EL (cell line): ENCODE measurements around the gene FGA.
A peak's percentile ranks its signal among the peaks of the same experiment; 100 is the strongest.

Experiments used
- DNase-seq: peaks from one replicate; pipeline ENCODE4 v3.0.0-alpha.2; 2016

Gene FGA

DNA sequence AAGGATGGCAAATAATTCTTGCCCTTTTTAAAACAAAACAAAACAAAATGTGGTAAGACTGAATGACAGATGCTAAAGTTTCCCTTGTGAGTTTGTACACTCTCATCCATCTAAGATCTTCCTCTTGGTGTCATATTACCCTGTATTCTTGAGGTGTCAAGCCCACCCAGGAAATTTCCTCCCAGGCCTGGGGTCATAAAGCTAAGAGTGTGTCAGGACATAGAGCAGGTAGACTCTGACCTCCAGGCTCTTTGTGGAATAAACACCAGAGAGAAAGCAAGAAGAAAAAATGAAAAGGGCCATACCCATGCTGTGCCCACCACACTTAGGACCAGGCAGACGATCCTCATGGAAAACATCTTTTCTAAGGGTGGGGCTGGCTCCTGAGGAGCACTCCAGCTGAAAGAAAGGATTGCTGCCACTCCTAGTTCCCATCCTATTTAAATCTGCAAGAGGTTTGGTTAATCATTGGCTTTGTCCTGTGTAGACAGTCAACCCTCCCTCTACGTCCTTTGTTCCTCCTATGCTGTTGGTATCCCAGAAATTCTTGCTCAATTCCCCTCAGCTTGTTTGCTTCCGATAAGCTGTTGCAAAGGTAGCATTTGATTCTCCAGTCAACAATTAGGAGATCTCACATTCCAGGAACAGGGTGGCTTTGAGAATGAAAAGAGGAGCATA, at the start of gene FGA:
FGA (minus strand) TSS at position 414 of the 678 bp plus-strand sequence; CDS start at position 359, 55 bp downstream.
- no peak for DNase-seq

DNA sequence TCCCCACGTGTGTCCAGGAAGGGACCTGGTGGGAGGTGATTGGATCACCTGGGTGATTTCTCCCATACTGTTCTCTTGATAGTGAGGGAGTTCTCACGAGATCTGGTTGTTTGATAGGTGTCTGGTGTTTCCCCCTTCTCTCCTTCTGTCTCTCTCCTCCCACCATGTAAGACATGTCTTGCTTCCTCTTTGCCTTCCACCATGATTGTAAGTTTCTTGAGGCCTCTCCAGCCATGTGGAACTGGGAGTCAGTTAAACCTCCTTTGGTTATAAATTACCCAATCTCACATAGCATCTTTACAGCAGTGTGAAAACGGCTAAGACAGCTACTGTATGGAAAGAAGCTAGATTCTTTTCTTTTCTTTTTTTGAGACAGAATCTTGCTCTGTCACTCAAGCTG, 43.5 kb upstream of the FGA start:
- DNase-seq: no peak

DNA sequence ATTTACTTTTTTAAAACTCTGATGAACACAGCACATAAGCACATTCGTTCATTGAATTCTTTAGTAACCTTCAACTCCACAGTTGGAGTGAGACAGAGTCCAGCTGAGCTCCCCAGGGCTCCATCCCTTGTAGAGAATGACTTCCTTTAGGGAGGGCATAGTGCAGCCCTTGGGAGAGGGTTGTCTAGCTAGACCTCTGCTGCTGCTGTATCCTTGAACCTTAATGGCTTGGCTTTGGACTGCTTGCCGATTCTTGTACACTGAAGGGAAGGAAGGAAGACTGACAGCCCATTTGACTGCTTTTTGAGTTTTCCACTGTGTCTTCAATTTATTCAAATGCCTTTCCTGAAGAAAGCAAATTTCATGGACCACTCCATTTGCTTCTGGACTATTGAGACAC, 41.3 kb upstream of the FGA start:
- DNase-seq: no peak

DNA sequence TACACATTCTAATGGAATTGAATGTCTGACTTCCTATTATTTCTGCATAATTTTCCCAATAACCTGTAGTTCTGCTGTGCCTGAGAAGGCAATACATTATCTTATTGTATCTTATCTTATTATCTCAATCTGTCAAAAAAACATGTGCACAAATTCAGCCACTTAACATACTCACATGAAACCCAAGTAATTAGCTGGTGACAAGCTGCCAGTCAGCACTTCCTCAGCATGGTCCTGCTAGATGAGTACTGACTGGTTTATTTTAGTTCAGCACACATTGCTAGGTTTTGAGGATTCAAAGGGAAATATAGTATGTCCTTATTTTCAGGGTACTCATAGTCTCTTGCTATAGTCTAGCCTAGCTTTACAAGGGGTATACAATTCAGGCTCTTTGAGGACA, 39.8 kb upstream of the FGA start:
- no peak for DNase-seq

DNA sequence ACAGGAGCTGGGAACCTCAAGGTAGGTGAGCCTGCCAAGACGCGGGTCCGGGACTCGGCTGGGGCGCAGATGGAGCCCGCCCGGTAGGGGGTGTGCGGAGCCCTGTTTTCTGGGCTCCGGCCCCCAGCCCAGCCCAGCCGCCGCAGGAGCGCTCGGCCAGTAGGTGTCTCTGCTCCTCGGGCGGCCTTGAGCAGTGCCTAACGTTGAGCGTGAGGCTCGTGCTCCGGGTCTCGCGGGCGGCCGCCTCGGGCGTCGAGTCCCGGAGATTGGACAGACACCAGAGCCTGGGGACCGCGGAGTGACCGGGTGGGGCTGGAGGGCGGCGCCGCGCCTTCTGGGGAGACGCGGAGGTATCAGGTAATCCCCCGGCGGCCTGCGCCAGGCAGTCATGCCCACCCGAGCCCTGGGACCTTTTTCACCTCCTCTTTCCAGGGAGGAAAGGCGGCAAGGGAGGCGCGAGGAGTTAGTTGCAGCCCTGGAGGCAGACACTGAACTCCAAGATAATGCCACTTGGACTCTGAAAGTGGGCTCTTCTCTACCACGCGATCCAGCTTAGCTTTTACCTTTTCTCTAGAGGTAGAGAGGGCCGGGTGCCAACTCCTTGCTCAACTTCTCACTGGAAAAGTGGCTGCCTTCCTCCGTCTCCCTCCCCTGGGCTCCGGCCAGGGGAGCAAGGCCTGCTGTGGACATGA, 36.4 kb upstream of the FGA start:
- peak; percentile 44 for DNase-seq

DNA sequence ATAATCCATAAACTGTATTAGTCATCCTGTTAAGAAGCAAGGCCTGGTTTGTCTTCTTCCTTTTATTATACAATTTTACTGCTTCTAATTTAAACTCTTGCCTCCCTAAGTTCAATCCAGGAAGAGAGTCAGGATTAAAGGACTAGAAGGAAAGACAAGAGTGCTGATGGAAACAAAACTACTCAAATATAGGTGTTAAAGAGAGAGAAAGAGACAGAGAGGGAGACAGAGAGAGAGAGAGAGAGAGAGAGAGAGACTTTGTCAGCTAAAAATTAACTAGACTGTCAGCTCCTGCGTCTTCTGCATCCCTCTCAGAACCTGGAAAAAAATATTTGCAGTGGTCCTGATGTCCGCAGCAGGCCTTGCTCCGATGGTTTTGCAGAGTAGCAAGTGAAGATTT, 35.4 kb upstream of the FGA start:
- no peak for DNase-seq

DNA sequence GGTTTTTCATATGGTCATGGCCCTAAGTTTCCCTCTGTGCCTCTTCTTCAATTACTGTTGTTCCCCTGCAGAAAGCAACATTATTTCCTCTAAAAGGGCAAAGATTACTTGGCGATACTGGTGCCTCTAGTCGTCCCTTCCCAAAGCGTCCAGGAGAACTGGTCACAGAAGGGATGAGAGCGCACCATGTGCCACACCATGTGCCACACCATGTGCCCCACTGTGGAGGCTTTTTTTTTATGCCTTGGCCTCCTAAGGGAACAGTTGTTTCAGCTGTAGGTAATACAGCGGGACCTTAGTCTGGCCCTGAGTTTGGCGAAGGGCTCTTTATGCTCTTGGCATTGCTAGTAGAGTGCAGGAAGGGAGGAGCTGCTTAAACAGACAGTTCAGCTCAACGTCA, 33.5 kb upstream of the FGA start:
- no peak for DNase-seq

DNA sequence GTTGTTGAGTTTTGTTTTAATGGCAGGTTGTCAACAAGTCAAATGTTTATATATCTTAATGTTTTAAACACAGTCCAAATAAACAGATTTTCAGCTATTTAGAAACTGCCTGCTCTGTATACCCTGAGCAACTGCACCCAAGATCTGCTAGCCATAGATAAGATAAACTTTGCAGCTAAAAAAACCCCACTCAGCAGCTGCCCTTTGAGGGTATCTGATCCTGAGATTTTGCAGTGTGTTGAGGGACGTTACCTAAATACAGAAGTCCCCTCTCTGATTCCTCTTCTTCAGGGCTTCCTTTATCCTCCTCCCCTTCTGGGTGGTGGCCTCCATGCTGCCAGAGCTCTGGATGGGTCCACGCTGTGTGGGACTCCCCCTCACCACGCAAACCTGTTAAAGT, 32.9 kb upstream of the FGA start:
- no peak for DNase-seq

DNA sequence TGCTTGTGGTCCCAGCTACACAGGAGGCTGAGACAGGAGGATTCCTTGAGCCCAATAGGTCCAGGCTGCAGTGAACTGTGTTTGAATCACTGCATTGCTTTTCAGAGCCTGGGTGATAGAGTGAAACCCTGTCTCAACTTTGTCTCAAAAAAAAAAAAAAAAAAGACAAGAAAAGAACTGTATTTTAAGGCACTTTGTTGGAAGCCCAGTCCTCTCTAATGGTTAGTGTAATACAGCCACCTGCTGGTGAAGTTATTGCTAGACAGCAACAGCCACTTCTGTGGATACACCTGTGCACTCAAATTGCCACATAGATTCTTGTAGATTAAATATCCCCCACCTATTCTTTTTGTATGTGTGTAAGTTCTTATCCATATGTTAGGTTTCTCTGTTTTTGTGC, 32.1 kb upstream of the FGA start:
- peak; percentile 28 for DNase-seq

DNA sequence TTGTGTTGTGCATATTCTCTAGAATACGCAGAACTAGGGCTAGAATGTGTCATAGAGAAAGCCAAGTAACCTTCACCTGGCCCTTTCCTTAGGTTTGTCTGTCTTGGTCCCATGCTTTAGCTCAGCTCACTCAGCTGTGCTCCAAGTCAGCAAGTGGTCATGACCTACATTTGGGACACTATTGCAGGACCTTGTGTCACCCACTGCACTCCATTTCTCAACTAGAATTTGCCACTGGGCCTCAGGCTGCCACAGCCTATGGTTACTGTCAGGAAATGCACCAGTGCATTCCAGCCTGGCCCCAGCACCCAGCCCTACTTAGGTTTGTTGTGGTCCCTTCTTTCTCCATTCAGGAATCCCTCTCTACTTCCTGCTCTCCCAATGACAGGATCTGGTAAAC, 29.6 kb upstream of the FGA start:
- DNase-seq: no peak

DNA sequence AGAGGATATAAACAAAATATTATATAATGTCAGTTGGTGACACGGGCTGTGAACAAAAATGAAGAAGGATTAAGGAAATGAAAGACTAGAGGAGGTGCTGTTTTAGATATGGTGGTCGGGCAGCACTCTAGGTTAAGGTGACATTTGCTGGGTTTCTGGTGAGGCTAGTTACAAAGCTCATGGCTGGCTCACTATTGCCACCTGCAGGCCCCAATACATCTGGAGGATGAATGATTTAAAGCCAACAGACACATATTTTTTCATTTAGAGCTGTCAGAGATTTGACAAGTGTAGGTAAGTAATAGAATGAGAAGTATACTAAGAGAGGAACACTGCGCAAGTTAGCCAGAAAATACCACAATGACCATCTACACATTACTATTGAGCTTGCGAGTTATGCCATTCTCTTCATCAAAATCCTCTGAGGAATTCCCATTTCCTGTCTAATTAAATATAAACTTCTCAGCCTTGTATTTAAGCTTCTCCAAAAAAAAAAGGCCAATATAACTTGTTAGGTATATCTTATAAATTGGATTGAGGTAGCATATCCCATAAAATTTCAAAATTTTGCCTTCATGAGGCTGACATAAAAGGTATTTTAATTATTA, 28.3 kb upstream of the FGA start:
- DNase-seq: peak; percentile 35

DNA sequence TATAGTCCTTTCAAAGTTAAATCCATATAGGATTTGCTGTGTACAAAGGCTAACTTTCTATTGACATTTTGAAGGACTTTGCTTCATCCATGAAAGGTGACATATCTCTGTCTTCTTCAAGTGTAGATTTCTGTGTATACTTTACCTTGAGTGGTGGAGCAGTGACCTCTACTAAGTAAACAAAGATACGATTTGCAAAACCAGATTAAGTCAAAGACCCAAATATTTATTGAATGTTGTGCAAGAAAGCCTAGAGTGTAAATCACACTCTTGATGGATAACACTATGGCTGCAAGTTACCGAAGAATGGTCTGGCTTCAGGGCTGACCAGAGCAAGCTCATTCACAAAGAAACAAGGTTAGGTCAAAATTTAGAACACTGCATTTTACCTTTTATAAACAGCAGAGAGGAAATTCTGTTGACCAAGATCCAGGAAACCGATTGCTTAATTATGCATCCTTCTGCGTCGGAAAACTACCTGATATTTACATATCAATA, 27.3 kb upstream of the FGA start:
- DNase-seq: no peak

DNA sequence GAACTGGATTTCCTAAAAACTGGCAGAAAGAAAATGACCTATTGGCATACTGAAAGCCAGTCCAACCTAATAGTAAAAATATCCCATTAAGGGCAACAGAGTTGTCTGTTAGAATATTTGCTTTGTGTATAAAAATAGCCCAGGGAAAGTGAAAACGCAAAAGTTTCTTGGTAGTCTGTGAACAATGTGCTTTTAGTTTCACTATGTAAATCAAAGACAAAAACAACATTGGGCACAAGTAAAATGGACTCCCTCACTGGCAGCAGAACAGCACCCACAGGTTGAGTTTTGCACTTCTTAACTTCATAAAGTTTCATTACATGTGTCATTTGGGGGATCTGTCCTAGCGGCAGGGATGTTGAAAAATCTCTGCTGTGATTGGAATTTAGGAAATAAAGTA, 26.2 kb upstream of the FGA start:
- no peak for DNase-seq

DNA sequence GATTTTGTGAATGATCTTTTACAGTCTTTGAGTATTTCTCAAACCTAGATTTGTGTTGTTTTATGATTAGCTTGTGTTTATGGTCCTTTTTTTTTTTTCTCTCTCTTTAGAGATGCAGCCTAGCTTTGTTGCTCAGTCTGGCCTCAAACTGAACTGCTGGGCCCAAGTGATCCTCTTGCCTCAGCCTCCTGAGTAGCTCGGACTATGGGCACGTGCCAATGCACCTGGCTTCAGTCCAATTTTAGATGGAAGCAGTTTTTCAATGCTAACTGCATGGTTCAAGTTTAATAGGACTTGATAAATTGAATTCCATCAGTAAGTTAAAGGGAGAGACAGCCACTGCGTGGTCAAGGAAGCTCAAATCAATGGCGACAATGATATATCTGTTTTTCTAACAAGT, 25.7 kb upstream of the FGA start:
- no peak for DNase-seq

DNA sequence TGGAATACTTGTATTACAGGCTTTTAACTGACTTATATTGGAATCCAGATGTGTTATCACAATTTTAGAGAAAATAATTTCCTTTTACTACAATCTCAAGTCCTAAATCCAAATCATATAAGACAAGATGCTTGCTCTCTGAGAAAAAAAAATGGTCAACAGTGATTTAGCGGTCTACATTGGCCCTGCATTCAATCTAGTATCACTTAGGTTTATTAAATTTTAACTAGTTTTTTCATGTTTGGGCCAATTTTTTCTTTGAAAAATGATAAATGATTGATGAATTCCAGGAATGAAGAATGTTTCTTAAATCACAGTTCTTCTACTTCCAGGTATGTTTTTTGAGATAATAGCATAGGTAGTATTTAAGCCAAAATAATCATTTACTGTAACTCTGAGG, 24.7 kb upstream of the FGA start:
- no peak for DNase-seq

DNA sequence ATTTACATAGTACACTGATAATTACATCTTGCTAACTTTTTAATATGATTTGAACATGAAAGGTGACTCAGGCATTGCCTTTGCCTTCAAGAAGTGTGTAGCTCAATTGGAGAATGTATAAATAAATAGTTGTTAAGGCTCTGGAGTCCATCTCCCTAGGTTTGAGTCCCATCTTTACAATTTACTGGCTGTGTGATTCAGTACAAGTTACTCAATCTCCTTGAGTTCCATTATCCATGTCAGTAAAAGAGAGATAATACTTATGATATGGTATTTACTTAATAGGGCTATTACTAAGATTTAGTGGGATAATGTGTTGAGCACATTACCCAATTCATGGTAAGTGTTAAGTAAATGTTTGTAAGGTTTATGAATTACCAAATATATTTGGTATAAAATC, 23.8 kb upstream of the FGA start:
- DNase-seq: no peak

DNA sequence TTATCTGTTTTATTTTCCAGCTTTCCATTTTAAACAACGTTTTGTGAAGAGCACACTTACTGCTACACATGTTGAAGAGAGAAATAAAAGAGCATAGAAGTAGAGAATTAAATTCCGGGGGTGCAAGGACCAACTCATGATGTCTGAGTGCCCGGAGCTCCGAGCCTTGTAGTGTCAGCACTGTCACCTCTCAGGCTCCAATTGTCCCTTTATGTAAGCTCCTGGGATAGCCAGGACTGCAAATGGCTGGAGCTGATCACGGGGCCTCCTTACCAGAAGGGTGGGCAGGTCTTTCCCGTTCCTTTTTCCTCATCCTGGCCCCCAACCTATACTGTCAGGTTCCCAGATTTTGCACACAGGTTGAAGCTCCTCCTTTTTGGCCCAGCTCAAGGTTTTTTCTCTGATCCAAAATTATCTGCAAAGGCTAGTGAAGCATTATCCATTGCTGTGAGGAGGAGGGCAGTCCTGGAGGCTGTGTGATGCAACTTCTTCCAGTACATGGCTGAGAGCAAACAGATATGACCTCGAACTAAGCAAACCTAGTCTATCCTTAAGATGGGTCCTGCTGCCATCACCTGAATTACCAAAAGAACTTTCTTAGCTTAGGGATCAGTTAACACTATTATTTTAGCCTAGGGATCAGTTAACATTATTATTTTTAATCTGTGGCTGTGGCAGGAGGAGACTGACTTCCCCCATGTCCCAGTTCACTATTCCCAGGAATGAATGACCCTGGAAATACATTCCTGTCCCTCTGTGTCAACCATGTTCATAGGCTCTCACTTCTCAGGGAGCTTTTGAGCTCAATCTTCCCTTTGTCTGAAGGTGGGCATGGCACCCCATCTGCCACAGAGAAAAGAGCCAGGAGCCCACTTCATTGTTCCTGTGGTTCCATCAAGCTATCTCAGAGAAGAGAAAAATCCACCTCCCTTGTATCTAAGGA, 22.2 kb upstream of the FGA start, which contains the start of gene FGG:
FGG (minus strand) TSS at position 185 of the 943 bp plus-strand sequence; CDS start at position 138, 47 bp downstream.
- DNase-seq: no peak

DNA sequence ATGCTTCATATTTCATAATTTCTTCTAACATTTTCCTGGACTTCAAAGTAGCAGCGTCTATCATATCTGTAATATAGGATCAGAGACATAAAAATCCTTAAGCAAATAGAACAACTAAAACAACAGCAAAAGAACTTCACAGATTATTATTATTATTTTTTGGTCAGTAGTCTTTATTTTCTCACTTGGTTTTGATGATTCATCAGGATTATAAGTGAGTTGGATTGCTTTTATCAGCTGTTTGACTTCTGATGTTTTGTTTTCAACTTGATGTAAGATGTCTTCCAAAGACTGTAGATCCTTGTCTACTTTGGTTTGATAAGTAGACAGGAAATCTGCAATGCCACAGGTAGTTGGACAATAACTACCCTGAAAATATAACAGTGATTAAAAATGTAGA, 21.3 kb upstream of the FGA start:
- no peak for DNase-seq

DNA sequence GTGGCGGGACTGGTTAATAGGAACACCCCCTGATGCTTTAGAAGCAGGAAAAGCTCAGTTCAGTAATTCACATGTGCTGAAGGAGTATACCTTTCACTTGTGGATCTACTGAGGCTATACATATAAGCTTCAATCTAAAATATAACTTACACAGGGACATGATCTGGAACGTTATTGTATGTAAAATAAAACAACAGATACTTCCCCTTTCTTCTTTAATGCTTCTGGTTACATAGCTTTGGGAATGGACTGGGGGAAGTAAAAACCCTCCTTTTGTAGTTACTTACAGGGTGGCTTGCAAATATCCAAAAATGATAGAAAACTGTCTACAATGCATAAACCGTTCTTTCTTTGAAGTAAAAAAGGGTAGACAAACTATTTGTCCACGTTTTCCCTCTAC, 20.0 kb upstream of the FGA start:
- DNase-seq: no peak

DNA sequence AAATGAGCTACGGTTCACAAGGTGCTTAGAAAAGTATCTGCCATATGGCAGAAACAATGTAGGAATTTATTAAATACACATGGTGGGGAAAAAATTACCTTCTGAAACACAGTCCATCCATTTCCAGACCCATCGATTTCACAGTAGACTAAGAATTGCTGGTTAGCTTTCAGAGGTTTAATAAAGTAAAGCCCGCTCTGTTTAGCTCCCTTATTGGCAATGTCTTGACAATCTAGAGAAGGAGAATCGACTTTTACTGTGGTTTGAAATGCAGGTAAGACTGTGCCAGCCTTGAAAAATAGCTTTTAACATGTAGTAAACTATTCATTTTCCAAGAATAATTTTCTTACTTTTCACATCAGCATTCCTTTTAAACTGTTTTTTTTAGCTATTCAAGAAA, 19.0 kb upstream of the FGA start:
- DNase-seq: no peak

DNA sequence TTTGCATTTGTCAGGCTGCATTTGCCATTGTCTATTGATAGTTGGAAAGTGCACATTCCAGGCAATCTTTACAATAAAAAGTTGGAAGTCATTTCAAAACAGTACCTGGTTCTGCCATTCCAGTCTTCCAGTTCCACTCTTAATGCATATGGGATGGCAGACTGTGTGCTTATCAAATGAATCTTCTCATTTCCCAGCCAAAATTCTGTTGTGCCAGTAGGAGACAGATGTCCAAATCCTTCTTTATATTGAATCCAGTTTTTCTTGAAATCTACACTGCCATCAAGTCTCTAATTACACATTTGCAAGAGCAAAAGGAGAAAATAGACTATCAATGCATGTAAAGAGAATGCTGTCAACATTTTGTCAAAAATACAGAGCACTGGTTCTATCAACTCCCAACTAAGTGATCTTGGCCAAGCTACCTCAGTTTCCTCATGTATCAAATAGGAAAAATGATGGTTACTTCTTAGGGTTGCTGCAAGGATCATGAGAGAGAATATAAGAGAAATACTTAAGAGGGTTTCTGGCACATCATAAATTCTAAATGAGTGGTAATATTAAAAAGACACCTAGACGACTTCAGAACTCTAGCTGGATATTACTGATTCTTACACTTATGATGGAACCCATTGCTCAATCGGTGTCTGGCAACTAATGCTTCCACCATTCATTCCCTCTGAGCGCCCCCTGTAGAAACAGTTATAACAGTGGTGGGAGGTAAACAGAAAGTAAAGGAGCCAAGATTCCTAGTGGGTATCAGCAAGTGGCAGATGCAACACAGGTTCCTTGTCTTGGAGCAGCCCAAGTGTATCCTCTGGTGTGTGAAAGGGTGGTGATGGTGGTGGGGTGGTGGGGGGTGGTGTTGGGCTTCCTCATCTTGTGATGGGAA, 18.1 kb upstream of the FGA start:
- no peak for DNase-seq
